GM23248 (cell line): Measurements from ENCODE around the gene POFUT2.

Experiments used
- EZH2 ChIP-seq: fragments of 200-600 bp; sonication (generic); IDR thresholded peaks from 2 replicates; pipeline ENCODE4 v1.6.1; 2018; ENCODE audit warnings: antibody characterized with exemption, mild to moderate bottlenecking; ENCODE audit not compliant: insufficient read depth, poor library complexity, severe bottlenecking
- EZH2phosphoT487 ChIP-seq: fragments of 200-600 bp; sonication (generic); IDR thresholded peaks from 2 replicates; pipeline ENCODE4 v1.6.1; 2018; ENCODE audit warnings: antibody characterized with exemption, moderate library complexity, mild to moderate bottlenecking, low read depth; ENCODE audit not compliant: insufficient read depth

- TF ChIP-seq EZH2phosphoT487: no peak
- TF ChIP-seq EZH2: no peak
Observed at GRCh38 chr21:45220071-45220481, 67.6 kb downstream of the POFUT2 start.
